ENCODE results near the gene NELFCD.
"Not testable (repeated sequence)": the region's sequence is repeated elsewhere in the genome, so short reads cannot be mapped to it uniquely, and the experiment has no call there.

The NELFCD gene

DNA sequence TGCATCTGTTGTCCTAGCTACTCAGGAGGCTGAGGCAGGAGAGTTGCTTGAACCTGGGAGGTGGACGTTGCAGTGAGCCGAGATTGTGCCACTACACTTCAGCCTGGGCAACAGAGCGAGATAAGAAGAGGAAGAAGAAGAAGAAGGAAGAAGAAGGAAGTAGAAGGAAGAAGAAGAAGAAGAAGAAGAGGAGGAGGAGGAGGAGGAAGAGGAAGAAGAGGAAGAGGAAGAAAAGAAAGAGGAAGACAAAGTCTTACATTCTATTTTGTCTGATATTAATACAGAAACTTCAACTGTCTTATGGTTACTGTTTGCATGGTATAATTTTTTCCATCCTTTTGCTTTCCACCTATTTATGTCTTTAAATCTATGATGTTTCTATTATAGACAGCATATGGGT is 7.2 kb upstream of the NELFCD start:
- DNase-seq = no peak

DNA sequence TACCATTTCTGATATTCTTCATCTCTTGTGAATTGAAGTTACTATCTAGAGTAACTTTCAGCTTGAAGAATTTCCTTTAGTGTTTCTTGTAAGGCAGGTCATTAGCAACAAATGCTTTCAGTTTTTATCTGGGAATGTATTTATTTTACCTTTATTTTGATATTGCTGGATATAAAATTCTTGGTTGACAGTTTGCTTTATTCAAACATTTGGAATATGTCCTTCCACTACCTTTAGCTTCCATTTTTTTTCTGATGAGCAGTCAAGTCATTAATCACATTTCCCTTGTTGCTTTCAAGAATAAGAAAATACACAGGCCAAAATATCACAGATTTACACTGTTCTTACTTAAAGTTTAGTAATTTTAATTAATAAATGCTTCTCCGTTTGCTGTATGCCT is 5.7 kb upstream of the NELFCD start:
- DNase-seq = no peak

DNA sequence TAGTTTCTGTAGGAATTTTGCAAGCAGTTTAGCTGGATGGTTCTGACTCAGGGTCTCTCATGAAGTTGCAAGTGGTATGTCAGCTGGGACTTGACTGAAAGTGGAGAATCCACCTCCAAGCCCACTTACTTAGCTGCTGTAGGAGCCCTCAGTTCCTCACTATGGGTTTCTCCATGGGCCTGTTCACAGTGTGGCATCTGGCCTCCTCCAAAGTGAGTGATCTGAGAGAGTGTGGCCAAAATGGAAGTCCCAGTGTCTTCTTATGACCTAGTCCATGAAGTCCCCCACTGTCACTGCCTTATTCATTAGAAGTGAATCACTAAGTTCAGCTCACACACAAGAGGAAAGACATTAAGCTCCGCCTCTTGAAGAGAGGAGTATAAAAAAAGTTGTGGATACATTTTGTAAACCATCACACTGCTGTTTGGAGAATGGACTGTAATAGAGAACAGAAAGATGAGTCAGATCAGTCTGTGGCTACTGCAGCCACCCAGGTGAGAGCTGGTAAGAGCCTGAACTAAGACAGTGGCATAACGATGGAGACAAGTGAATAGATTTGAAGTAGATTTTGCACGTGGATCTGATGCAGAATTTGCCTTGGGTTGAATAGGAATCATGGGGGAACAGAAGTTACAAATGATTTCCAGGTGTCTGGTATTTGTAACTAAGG is 4.9 kb upstream of the NELFCD start:
- DNase-seq = no peak

DNA sequence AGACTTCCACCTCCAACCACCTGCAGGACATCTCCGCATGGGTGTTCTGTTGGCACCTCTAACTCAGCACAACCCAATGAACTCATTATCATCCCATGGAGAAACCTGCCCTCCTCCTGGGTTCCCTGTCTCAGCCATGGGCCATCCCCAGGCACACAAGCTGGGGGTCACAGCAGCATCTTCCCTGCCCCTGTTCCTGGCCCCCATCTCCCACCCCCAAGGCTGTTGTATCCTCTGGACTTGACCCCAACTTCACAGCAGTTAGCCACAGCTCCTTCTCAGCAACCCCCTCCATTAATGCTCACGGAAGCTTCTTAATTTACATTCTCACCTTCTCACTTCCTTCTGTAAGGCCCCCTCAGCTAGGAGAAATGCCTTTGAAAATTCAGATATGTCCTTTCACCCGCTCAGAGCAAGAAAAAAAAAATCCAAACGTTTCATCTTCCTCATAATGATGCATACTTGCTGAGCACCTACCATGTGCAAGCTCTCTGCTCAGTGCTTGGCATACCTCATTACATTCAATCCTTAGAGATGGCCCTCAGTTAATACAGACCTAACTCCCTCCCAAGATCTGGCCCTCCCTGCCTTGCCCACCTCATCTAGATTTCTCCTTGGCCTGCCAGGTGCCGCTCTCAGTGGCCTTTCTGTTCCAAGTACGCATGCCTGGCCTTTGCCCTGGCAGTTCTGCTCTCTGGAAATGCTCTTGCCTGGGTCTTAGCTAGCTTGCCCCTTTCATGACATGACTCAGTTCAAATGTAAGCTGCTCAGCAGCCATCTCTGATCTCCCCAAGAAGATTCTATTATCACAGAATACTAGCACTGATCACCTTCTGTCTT is 2.5 kb upstream of the NELFCD start:
- DNase-seq = no peak

DNA sequence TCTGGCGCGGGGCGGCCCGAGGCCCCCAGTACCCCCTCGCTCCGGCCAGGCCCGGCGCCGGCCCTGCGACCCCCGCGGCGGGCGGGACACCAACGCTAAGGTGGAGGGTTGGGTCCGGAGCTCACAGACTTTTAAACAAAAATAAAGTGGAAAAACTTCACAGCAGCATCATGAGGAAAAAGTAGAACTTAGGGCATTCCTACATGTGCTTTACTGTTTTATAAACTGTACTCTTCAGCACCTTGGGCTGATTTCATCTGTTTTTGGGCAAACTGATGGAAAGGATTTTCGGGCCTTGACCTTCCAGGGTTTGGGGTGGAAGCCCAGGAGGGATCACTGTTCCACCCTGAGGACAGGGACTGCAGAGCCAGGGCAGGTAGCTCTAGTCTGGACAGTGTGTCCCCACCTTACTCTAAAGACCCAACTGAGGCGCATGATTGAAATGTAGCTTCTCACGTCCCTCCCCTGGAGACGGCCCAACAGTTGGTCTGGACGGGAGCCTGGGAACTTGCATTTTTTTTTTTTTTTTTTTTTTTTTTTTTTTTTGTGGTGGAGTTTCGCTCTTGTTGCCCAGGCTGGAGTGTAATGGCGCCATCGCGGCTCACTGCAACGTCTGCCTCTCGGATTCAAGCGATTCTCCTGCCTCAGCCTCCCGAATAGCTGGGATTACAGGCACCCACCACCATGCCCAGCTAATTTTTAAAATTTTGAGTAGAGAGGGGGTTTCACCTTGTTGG is 740 bp downstream of the NELFCD start:
- DNase-seq = no peak

DNA sequence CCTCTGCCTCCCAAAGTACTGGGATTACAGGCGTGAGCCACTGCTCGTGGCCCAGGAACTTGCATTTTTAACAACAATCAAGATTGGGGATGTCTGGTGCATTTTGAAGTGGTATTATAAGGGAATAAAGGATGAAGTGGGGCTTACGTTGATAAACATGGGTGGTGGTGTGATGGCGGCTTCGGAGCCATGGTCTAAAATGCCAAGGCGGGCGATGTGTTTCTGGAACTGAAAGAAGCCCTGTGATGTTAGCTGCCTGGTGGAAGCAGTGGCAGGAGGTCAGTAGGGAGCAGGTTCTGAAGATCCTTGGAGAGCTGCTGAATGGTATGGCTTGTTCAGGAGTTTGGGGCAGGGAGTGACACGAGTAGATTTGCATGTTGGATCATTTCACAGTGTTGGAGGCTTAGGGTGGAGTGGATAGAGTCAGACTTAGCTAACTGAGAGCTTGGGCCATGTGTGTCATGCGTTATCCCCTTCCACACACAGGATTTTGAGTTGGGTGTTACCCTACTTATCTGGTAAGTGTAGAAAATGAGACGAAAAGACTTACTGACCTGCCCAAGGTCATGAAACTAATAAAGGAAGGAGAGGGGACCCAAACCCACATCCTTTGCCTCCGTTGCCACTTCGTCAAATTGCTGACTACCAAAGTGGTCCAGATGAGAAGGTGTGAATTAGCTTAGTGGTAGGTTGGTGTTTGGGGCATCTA is 1.5 kb downstream of the NELFCD start:
- no peak for DNase-seq

DNA sequence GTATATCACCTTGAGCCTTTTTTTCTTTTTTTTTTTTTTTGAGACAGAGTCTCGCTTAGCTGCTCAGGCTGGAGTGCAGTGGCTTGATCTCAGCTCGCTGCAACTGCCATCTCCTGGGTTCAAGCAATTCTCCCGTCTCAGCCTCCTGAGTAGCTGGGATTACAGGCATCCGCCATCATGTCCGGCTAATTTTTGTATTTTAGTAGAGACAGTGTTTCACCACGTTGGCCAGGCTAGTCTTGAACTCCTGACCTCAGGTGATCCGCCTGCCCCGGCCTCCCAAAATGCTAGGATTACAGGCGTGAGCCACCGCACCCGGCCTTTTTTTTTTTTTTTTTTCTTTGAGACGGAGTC is 2.0 kb downstream of the NELFCD start:
- not testable (repeated sequence) for DNase-seq

DNA sequence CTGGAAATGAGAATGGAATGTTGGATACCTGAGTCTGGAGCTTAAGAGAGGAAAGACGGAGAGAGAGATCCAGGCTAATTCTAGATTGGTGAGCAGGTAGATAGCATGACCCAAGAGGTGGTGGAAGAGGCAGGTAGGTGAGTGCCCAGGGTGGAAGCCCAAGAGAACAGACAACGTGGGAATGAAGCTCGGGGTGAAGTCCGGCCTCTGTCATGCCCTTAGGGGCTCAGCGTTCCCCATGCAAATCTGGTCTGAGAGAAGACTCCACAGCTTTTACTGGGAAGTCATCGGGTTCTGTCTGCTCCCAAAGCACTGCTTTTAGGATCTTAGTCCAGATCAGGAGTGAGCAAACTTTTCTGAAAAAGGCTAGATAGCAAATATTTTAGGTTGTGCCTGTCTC is 3.6 kb downstream of the NELFCD start:
- DNase-seq = no peak

DNA sequence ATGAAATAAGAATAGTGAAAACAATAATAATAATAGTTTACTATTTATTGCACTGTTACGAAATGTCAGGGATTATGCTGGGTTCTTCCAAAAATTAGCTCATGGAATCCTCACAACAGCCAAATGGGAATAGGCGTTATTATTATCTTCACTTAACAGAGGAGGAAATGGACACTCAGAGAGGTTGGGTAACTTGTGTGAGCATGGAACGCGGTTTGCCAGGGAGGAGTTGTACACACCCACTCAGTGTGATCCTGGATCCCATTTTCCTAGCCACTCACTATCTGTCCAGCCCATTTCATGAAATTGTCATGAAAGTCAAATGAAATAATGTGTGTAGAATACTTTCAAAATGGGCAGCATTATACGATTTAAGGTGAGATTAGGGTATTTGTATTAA is 4.6 kb downstream of the NELFCD start:
- no peak for DNase-seq

DNA sequence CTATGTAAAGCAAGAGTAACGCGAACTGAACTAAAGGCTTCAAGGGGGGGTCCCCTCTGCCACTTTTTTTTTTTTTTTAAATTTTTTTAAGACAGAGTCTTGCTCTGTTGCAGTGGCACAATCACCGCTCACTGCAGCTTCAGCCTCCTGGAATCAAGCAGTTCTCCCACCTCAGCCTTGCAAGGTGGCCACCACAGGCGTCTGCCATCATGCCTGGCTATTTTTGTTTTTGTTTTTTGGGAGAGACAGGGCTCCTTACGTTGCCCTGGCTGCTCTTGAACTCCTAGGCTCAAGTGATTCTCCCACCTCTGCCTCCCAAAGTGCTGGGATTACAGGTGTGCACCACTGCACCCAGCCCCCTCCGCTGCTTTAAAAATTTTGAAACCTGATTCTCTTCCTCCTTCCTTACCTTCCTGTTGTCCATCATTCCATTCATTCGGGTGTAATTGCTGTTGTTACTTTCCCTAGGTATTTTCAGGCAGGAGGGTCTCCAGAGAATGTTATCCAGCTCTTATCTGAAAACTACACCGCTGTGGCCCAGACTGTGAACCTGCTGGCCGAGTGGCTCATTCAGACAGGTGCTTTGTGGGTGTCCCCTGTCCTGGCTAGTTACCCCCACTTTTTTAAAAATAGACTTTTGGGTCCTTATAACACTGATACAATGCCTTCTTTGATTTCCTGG is 5.4 kb downstream of the NELFCD start:
- DNase-seq = no peak

DNA sequence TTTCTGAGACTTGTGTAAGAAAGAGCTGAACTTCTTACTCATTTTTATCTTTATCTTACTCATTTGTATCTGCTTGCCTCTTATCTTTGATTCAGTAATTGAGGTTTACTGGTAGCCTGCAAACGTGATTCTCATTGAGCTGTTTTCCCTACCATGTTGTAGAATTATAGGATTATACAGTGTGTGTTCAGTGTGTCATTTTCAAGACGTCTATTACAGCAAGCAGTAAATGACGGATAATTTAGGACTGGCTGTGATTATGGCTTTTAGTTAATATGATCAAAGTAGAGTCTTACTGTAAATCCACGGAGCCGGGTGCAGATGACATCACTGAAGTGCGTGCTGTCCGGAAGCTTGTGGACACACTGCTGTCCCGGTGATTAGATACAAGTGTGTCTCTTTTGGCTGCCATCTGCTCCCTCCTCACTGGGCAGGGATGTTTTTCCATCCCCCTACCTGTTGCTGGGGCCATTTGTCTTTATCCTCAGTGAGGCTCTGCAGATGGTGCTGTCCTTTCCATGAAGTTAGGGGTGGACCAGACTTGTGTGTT is 6.0 kb downstream of the NELFCD start:
- DNase-seq = no peak

DNA sequence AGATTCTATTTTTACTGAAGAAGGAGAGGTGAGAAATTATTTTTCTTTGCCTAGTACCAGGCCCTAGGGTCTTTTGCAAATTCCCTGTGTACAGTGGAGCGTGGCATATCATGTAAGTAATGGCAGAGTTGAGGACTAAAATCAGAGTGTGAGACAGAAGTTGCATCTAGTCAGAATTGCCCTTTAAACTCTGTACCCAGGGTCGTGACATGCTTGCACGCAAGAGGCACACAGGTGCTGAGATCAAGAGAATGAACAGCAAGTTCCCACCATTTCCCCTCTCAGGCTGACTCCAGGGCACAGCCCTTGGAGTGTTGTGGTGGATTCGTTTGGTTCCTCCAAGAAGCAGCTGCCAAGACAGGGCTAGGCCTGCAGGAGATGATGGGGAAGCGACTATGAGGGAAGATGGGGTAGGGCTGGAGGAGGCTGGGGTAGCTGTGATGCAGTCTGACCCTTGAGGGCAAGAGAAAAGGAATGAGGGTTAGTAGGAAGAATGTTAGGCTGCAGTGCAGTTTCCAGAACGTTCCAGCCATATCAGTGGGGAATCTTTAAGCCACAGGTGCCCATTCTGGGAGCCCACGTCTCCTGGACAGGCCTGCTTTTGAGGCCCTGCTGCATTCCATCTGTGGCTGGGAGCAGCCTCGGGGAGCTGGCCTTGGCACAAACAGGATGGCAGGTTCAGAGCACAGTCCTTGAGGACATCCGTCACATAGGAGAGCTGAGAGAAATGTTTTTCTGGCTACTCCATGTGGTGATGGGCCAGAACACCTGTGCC is 6.9 kb downstream of the NELFCD start:
- no peak for DNase-seq

DNA sequence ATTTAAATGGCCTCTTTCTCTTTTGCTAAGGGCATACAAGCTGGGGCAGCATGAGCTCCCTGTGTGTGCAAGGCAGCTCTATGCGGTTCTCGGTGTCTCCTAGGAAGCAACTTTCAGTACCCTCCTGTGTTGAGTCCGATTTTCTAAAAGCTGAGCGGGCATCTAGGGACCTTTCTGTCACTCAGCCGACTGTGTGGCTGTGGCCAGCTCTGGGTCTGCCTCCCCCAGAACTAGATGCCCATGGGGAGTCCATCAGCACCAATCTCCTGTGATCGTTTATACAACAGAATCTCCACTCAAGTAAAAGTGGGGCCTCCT is 7.5 kb downstream of the NELFCD start:
- DNase-seq = no peak

DNA sequence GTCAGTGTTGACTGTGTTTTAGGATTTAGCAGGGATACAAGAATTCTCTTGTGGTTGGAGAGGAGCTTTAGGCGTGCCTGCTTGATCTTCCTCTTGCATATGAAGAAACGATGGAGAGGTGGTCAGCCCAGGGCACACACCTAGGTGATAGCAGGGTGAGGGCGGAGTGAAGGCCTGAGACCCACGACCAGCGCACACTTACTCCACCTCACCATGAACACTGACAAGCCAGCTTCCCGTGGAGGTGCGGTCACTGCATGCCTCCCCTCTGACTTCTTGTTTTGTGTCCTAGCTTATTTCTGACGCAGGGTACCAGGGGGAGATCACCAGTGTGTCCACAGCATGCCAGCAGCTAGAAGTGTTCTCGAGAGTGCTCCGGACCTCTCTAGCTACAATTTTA is 8.1 kb downstream of the NELFCD start:
- no peak for DNase-seq

DNA sequence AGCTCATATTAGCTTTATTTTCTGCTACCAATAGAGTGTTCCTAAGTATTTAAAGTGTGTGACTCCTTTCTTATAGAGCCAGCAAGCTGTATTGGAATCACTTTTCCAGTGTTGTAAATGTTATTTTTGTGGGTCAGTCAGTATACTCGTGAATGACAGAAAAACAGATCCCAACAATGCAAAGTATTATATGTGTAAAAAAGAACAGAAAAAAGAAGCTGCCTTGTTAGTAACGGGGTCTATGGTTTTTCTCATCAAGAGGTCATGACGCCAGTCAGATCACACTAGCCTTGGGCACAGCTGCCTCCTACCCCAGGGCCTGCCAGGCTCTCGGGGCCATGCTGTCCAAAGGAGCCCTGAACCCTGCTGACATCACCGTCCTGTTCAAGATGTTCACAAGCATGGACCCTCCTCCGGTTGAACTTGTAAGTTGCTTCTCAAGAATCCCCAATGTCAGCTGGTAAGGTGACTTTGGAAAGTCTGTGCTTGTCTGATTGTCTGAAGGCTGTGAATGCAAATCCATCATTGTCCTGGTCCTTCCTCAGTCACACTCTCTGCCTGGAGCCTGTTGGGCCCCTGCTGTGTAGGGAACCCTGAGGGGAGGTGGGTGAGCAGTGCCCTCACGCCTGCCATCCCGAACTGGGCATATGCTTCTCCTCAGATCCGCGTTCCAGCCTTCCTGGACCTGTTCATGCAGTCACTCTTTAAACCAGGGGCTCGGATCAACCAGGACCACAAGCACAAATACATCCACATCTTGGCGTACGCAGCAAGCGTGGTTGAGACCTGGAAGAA is 9.8 kb downstream of the NELFCD start:
- DNase-seq = no peak

DNA sequence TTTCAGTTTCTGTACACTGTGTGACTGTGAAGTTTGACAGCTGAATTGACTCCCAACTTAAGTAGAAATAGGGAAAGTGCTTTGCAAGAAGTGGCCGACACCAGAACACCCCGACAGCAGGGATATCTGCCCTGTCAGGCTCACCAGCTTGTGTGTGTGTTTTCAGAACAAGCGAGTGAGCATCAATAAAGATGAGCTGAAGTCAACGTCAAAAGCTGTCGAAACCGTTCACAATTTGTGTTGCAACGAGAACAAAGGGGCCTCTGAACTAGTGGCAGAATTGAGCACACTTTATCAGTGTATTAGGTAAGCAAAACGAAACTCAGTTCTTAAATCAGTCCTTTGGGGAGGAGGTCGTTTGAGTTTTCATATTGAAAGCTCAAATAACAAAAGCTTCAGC is 10.7 kb downstream of the NELFCD start:
- DNase-seq = no peak

DNA sequence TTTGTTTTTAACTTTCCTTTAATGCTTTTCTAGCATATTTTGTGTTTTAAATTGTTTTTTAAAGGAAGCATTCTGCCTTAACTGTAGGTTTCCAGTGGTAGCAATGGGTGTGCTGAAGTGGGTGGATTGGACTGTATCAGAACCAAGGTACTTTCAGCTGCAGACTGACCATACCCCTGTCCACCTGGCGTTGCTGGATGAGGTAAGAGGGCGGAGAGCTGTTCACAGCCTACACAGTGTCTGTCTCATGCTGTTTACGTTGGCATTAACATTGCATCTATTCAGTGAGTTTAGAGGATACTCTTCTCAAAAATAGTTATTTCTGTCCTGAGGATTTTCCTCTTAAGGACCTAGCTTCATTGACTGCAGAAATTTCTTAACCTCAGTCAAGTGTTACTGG is 11.9 kb downstream of the NELFCD start:
- no peak for DNase-seq

DNA sequence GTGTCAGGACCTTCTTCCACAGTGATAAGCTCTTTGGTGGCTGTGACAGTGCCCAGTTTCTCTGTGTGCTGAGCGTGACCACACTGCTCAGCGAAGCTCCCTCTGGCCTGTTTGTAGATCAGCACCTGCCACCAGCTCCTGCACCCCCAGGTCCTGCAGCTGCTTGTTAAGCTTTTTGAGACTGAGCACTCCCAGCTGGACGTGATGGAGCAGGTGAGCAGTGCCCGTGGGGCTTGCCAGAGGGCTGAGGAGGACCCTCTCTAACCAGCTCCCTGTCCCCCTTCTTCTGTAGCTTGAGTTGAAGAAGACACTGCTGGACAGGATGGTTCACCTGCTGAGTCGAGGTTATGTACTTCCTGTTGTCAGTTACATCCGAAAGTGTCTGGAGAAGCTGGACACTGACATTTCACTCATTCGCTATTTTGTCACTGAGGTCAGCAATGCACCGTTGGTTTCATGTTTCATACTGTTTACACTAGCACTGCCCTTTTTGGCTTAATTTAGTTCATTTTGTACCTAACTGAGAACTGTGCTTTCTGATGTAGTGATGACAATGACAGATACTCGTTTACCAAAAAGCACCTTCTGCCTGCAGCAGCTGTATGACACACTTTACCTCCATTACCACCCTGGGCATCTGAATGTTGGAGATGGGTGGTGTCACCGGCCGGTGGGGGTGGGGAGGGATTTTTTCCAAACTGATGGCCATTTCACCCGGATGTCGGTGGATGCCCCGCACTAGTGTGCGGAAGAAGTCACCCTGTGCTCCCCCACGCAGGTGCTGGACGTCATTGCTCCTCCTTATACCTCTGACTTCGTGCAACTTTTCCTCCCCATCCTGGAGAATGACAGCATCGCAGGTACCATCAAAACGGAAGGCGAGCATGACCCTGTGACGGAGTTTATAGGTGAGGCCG is 12.5 kb downstream of the NELFCD start:
- no peak for DNase-seq

DNA sequence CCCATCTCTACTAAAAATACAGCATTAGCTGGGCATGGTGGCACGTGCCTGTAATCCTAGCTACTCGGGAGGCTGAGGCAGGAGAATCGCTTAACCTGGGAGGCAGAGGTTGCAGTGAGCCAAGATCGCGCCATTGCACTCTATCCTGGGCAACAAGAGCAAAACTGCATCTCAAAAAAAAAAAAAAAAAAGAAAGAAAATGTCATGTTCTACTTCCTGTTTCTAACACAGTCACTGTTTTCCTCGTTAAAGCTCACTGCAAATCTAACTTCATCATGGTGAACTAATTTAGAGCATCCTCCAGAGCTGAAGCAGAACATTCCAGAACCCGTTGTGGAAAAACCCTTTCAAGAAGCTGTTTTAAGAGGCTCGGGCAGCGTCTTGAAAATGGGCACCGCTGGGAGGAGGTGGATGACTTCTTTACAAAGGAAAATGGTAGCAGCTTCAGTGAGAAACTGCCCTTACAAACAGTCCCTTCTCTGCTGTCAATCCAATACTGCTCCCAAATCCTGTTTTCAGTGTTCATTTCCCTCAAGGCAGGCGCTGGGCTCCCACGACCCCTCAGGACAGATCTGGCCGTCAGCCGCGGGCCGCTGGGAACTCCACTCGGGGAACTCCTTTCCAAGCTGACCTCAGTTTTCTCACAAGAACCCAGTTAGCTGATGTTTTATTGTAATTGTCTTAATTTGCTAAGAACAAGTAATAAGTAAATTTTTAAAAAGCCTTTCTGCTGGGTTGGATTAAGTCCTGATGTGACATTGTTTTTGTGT is 13.5 kb downstream of the NELFCD start:
- no peak for DNase-seq

Data from effector CD8-positive, alpha-beta T cell (primary cell).